NT2/D1 (cell line): ENCODE data around the gene LIMCH1.

Experiments used
- DNase-seq: peaks from one replicate; pipeline ENCODE4 v3.0.0-alpha.2; 2011; ENCODE audit warnings: low read depth, low spot score
- H3K27me3 ChIP-seq: 2 replicates; pipeline ENCODE4 v1.6.0; 2011; ENCODE audit warnings: mild to moderate bottlenecking; ENCODE audit not compliant: insufficient read length, insufficient read depth
- H3K36me3 ChIP-seq: 2 replicates; pipeline ENCODE4 v1.6.1; 2011; ENCODE audit warnings: mild to moderate bottlenecking, low read length, mixed read lengths; ENCODE audit not compliant: insufficient read depth, insufficient read length
- H3K4me1 ChIP-seq: 2 replicates; pipeline ENCODE4 v1.5.1; 2011; ENCODE audit not compliant: insufficient read depth, insufficient read length
- H3K4me3 ChIP-seq: 2 replicates; pipeline ENCODE4 v1.5.1; 2011; ENCODE audit warnings: low read depth; ENCODE audit not compliant: insufficient read length
- H3K9ac ChIP-seq: 2 replicates; pipeline ENCODE4 v1.6.0; 2011; ENCODE audit warnings: low read depth; ENCODE audit not compliant: insufficient read length
- H3K9me3 ChIP-seq: 2 replicates; pipeline ENCODE4 v1.5.1; 2011; ENCODE audit warnings: mild to moderate bottlenecking, low read length; ENCODE audit not compliant: insufficient read depth
- SUZ12 ChIP-seq: IDR thresholded peaks from 2 replicates; pipeline ENCODE4 v1.6.1; 2011; ENCODE audit not compliant: insufficient read length, insufficient read depth; ENCODE audit errors: extremely low read depth
- YY1 ChIP-seq: IDR thresholded peaks from 2 replicates; pipeline ENCODE4 v1.6.1; 2011; ENCODE audit not compliant: insufficient read length, insufficient read depth
- ZNF274 ChIP-seq: IDR thresholded peaks from 2 replicates; pipeline ENCODE4 v1.6.1; 2011; ENCODE audit warnings: mild to moderate bottlenecking, low read depth, low read length

LIMCH1 gene

DNA sequence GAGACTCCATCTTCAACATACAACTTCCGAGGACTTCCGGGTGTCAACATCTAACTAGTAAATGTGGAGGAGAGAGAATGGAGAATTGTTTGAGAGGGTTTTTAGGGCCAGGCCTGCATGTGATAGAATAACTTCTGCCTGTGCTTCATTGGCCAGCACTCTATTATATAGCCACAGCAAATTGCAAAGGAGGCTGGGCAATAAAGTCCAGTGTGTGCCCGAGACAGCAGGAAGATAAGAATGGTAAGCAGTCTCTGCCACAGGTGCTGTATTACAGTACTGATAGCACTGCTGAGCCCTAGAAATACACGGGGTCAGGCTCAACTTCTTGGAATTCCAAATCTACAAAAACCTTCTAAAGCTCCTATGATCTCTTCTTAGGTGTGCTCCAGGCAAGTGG, 20.8 kb upstream of the LIMCH1 start:
- Histone ChIP-seq H3K4me3 (no peak overlapping the region), H3K9ac (no peak overlapping the region), H3K4me1 (no peaks in the 10 kb centered on the region), H3K36me3 (no peaks in the 10 kb centered on the region), H3K27me3 (no peaks in the 10 kb centered on the region), H3K9me3 (no peaks in the 10 kb centered on the region)
- TF ChIP-seq SUZ12 (no peak), YY1 (no peak), ZNF274 (no peak)
- DNase-seq: no peak

DNA sequence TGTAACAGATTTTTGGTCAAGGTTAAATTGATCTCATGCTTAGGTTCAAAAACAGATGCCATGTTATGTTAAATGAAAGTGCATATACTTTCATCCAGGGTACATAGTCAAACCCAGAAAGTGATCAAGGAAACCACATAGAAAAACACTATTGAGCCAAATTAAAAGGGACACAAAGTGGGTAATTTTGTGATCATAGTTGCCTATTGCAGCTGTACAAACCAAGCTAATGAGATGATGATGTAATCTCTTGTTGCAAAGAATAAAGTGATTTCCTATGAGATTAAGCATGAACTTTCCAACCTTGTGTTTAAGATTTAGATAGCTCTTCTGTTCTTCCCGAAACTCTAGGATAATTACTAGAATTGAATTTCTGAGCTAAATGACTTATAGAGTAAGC, 20.2 kb upstream of the LIMCH1 start:
- DNase-seq: no peak
- H3K9ac ChIP-seq: no peak overlapping the region
- H3K4me3 ChIP-seq: no peak overlapping the region
- TF ChIP-seq YY1: no peak
- no peak for TF ChIP-seq SUZ12
- TF ChIP-seq ZNF274: no peak
- H3K4me1 ChIP-seq: no peaks in the 10 kb centered on the region
- no peaks in the 10 kb centered on the region for H3K36me3 ChIP-seq
- no peaks in the 10 kb centered on the region for H3K27me3 ChIP-seq
- H3K9me3 ChIP-seq: no peaks in the 10 kb centered on the region

DNA sequence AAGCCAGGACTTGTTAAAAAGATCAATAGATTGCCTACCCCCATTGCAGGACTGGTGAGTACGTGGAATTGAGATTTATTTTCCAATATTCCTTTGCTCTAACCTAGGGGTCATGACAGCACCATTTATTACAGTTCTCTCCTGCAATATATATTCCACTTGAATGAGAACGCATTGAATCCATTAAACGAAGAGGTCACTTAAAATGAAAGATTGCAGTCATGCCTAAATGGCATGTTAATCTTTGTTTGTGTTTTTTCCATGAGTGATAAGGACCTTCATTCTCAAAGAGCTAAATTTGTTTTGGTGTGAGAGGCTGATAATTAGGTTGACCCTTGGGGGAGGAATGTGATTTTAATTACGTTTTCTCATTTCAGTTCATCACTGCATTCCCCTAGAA, 13.5 kb upstream of the LIMCH1 start:
- Histone ChIP-seq H3K4me3 (no peak overlapping the region), H3K27me3 (no peaks in the 10 kb centered on the region), H3K9ac (no peak overlapping the region), H3K4me1 (no peaks in the 10 kb centered on the region), H3K9me3 (no peaks in the 10 kb centered on the region), H3K36me3 (no peaks in the 10 kb centered on the region)
- DNase-seq: no peak
- TF ChIP-seq ZNF274 (no peak), YY1 (no peak), SUZ12 (no peak)

DNA sequence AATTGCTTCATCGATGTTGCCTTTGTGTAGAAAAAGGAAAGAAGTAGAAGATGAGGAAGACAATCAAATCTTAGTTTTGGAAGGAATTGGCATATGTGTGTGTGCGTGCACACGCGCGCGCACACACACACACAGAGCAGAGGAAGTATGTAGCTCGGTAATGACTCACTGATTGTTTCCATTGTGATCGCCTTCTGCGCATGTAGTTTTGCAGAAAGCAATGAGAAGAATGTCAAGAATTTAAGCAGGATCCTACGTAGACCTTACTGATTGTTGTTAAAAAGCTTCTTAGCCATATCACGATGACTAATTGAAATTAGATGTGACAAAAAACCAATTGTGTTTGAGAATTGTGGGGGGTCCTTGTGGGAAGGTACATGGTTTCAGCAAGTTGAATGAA, 12.8 kb upstream of the LIMCH1 start:
- Histone ChIP-seq H3K9me3 (no peaks in the 10 kb centered on the region), H3K4me1 (no peaks in the 10 kb centered on the region), H3K27me3 (no peaks in the 10 kb centered on the region), H3K36me3 (no peaks in the 10 kb centered on the region), H3K9ac (no peak overlapping the region), H3K4me3 (no peak overlapping the region)
- TF ChIP-seq SUZ12 (no peak), ZNF274 (no peak), YY1 (no peak)
- DNase-seq: peak; percentile 32

DNA sequence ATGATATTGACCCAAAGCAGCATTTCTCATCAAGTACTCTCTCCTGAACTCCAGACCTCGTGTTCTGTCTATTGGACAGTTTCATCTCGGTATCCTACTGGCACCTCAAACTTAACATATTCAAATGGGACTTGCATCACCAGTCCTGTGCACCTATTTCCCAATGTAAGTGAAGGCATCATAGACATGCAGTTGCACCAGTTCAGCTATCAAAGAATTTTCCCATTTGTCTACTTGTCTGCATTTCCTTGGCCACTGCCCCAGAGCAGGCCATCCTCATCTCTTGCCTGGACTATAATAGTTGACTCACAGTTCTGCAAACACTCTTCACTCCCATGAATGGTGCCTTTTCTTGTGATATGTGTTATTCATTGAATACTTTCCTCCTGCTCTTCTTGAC, 11.3 kb upstream of the LIMCH1 start:
- no peak for DNase-seq
- Histone ChIP-seq H3K36me3 (no peaks in the 10 kb centered on the region), H3K4me1 (no peaks in the 10 kb centered on the region), H3K27me3 (no peaks in the 10 kb centered on the region), H3K4me3 (no peak overlapping the region), H3K9ac (no peak overlapping the region), H3K9me3 (no peaks in the 10 kb centered on the region)
- TF ChIP-seq ZNF274: no peak
- TF ChIP-seq SUZ12: no peak
- no peak for TF ChIP-seq YY1

DNA sequence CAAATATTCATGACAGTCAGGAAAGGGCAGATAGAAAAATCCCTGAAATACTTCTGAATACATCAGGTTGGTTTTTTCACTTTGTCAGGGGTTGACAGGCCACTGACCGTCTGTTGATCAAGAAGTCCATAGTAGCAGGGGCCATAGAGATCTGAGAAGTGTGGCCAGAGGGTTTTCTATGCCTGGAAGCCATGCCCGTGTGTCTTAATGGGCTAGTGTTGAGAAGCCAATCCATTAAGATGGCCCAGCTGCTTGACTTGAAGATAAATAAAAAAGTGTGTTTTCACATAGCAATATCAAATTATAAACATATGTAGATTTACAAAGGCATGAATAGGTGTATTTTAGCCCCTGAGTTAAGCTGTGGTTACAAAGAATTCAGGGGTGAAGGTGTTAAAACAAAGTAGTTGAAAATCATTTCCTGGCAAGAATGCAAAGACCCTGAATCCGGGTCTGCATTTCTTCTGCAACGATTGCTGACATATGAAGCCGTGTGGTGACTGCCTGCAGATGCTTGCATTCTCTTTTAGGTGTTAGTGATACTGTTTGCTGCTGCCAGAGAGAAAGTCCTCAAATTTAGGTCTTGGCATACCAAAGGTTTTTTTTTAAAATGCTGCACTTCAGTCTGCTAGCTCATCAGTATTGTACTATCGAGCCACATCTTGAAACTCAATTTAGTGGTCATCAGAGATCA, 9.3 kb upstream of the LIMCH1 start:
- Histone ChIP-seq H3K9me3 (no peaks in the 10 kb centered on the region), H3K4me1 (no peaks in the 10 kb centered on the region), H3K36me3 (no peaks in the 10 kb centered on the region), H3K27me3 (no peaks in the 10 kb centered on the region), H3K4me3 (no peak overlapping the region), H3K9ac (no peak overlapping the region)
- TF ChIP-seq ZNF274: no peak
- no peak for TF ChIP-seq SUZ12
- TF ChIP-seq YY1: no peak
- DNase-seq: no peak

DNA sequence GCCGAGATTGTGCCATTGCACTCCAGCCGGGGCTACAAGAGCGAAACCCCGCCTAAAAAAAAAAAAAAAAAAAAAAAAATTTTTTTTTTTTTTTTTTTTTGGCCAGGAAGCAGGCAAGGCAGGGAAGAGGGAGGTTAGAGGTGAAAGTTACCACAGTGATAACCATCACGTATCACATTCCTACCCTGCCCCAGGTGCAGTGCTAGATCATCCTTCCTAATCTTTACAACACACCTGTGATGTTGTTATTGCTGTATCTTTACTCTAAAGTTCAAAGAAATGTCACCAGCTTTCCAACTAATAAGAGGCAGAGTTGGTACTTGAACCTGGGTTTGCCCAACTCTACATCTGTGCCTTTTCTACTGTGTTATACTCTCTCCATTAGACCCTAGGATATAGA, 7.2 kb upstream of the LIMCH1 start:
- no peak for DNase-seq
- H3K9me3 ChIP-seq: no peaks in the 10 kb centered on the region
- H3K9ac ChIP-seq: no peak overlapping the region
- H3K4me3 ChIP-seq: no peak overlapping the region
- no peaks in the 10 kb centered on the region for H3K36me3 ChIP-seq
- no peak for TF ChIP-seq SUZ12
- no peak for TF ChIP-seq ZNF274
- no peak for TF ChIP-seq YY1
- H3K27me3 ChIP-seq: no peaks in the 10 kb centered on the region
- H3K4me1 ChIP-seq: no peaks in the 10 kb centered on the region

DNA sequence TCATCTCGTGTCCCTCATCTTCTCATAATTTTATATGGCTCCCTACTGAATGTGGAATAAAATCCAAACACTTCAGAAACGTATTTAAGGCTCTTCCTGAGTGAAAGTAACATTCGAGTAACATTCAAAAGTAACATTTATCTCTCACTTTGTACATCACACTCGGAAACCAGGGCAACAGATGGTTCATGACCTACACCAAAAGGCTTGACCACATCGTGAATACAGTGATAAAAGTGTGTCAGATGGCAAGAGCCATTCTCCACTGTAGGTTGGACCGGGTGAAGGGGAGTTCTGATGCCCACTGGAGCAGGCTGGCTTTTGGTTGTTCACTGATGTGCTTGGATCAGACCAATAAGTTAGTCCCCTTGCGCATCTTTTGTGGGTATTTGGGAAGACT, 5.6 kb upstream of the LIMCH1 start:
- TF ChIP-seq YY1: no peak
- TF ChIP-seq ZNF274: no peak
- no peak for TF ChIP-seq SUZ12
- H3K27me3 ChIP-seq: no peaks in the 10 kb centered on the region
- no peaks in the 10 kb centered on the region for H3K9me3 ChIP-seq
- no peak overlapping the region for H3K9ac ChIP-seq
- H3K4me1 ChIP-seq: no peaks in the 10 kb centered on the region
- no peaks in the 10 kb centered on the region for H3K36me3 ChIP-seq
- no peak overlapping the region for H3K4me3 ChIP-seq
- no peak for DNase-seq
